Measurements from ENCODE around the gene SLC39A1. TPM values are rescaled to one million over a fixed set of nuclear protein-coding genes. Genes with fewer than 3 reads are reported as not detected.

SLC39A1 gene
- total and polyA plus RNA-seq, 9 of the 15 experiments (the other 6 are each of a cell fraction or from before 2014, with no cell fraction given), result 9.9 to 81.1 (median 62.7) TPM

- TF ChIP-seq CHD7 (IDR thresholded peaks at IDR 0.05; ENCODE audit: low read depth, low read length) (no peak), UBTF (IDR thresholded peaks at IDR 0.05; ENCODE audit: borderline replicate concordance in 1 of 2, low read depth in 2 of 2, low read length in 2 of 2) (no peak), TEAD4 (IDR thresholded peaks at IDR 0.05; ENCODE audit: low read length) (peak; percentile 58; the same call in 1 of the 2 replicates), TEAD4 (CRISPR knock-in tag; IDR thresholded peaks at IDR 0.05; ENCODE audit: borderline replicate concordance) (no peak), YY1 (IDR thresholded peaks at IDR 0.05; ENCODE audit: borderline replicate concordance in 1 of 3, control insufficient read depth in 1 of 3, extremely low read depth in 1 of 3, insufficient read depth in 3 of 3, insufficient read length in 1 of 3, insufficient replicate concordance in 2 of 3, low read depth in 1 of 3, low read length in 2 of 3) (peak in 2 of 3 experiments; percentile 26 to 84), TCF3 (CRISPR knock-in tag; IDR thresholded peaks at IDR 0.05) (peak; percentile 38), PHF8 (IDR thresholded peaks at IDR 0.05; ENCODE audit: borderline replicate concordance, low read length) (no peak), POLR3A (IDR thresholded peaks at IDR 0.05; ENCODE audit: borderline replicate concordance, extremely low read depth, insufficient read depth, insufficient read length) (no peak), ZNF436 (CRISPR knock-in tag; IDR thresholded peaks at IDR 0.05) (no peak)
Measured at GRCh38 chr1:153919876-153920852, 43.2 kb downstream of the SLC39A1 start (continued).
